Measurements from ENCODE around the gene XXYLT1. TPM values are rescaled to one million over a fixed set of nuclear protein-coding genes. Genes with fewer than 3 reads are reported as not detected.

XXYLT1 gene
- total and polyA plus RNA-seq, 12 donors: 2.2 to 7.2 (median 3.6) TPM

- H3K27ac ChIP-seq: peak overlapping the region in 3 of 10 donors; percentile 16 to 64 (median 48)
- H3K4me1 ChIP-seq: peaks cover 0 to 24% (median 12%) of the 10 kb centered on the region in 9 donors
- ATAC-seq (peak in 3 of 8 donors; percentile 4 to 17 (median 11)), DNase-seq (no peak)
- intact Hi-C loops (cut with DNase I): no loop called here
- peaks cover 0 to 3% (median 0%) of the 10 kb centered on the region in 11 donors for H3K9me3 ChIP-seq
- no peak for TF ChIP-seq CTCF (IDR thresholded peaks at IDR 0.05)
- H3K4me3 ChIP-seq: no peak overlapping the region
- H3K27me3 ChIP-seq: no peaks in the 10 kb centered on the region
- 70 to 74% methylated on average over 15 of the region's 15 CpGs for WGBS, 2 donors
- no peaks in the 10 kb centered on the region for H3K36me3 ChIP-seq
Observed at GRCh38 chr3:195058336-195059005, 212.5 kb downstream of the XXYLT1 start.

GRCh38 chr3:195057716-195058115, 213.2 kb downstream of the XXYLT1 start:
- 98% methylated on average over 7 of the region's 7 CpGs for WGBS, 2 donors
- H3K9me3 ChIP-seq: peaks cover 0 to 7% (median 0%) of the 10 kb centered on the region in 11 donors
- no peaks in the 10 kb centered on the region for H3K27me3 ChIP-seq
- intact Hi-C loops (cut with DNase I): no loop called here
- no peak for TF ChIP-seq CTCF (IDR thresholded peaks at IDR 0.05)
- no peak for ATAC-seq
- H3K36me3 ChIP-seq: no peaks in the 10 kb centered on the region
- DNase-seq: no peak
- peaks cover 0 to 21% (median 12%) of the 10 kb centered on the region in 9 donors for H3K4me1 ChIP-seq
- no peak overlapping the region for H3K27ac ChIP-seq
- H3K4me3 ChIP-seq: no peak overlapping the region

- H3K27me3 ChIP-seq: no peaks in the 10 kb centered on the region
- no peak overlapping the region for H3K27ac ChIP-seq
- DNase-seq (no peak), ATAC-seq (no peak)
- peaks cover 0 to 21% (median 12%) of the 10 kb centered on the region in 9 donors for H3K4me1 ChIP-seq
- 81 to 83% methylated on average over 5 of the region's 5 CpGs for WGBS, 2 donors
- intact Hi-C loops (cut with DNase I): no loop called here
- peaks cover 0 to 7% (median 0%) of the 10 kb centered on the region in 11 donors for H3K9me3 ChIP-seq
- no peak for TF ChIP-seq CTCF (IDR thresholded peaks at IDR 0.05)
- H3K4me3 ChIP-seq: no peak overlapping the region
- H3K36me3 ChIP-seq: no peaks in the 10 kb centered on the region
Observed at GRCh38 chr3:195056506-195056905, 214.5 kb downstream of the XXYLT1 start.

- Histone ChIP-seq H3K27ac (no peak overlapping the region), H3K27me3 (no peaks in the 10 kb centered on the region), H3K9me3 (peaks cover 0 to 7% (median 0%) of the 10 kb centered on the region in 11 donors), H3K4me1 (peaks cover 0 to 12% (median 8%) of the 10 kb centered on the region in 9 donors), H3K4me3 (no peak overlapping the region), H3K36me3 (no peaks in the 10 kb centered on the region)
- no peak for DNase-seq
- no peak for ATAC-seq
- 80 to 84% methylated on average over 6 of the region's 6 CpGs for WGBS, 2 donors
- intact Hi-C loops (cut with DNase I): no loop called here
- no peak for TF ChIP-seq CTCF (IDR thresholded peaks at IDR 0.05)
Observed at GRCh38 chr3:195054311-195054710, 216.6 kb downstream of the XXYLT1 start.
